ENCODE measurements around the gene FAM240A. TPM values are rescaled to one million over a fixed set of nuclear protein-coding genes. Genes with fewer than 3 reads are reported as not detected.
A peak's percentile ranks its signal among the peaks of the same experiment; 100 is the strongest.

Gene FAM240A
- total and polyA plus RNA-seq, 2 experiments from 2014 or later, result 0.18 TPM; not detected in 1

- H3K4me3 ChIP-seq, result peak overlapping the region; percentile 89
- ATAC-seq, result no peak
- H3K27ac ChIP-seq (ENCODE audit: low read depth), result peak overlapping the region; percentile 99
- Mint-ChIP-seq H3K9me3 (peaks cover 13% of the 10 kb centered on the region; the same call in 2 of the 3 replicates), H3K4me3 (peak overlapping the region; percentile 92), H3K27ac (peak overlapping the region; percentile 100), H3K4me1 (peaks cover 62% of the 10 kb centered on the region), H3K27me3 (ENCODE audit: insufficient read depth, low read depth, poor library complexity) (peaks cover 10% of the 10 kb centered on the region), H3K36me3 (ENCODE audit: low read depth) (peaks cover 40% of the 10 kb centered on the region)
- peaks cover 28% of the 10 kb centered on the region for H3K36me3 ChIP-seq (ENCODE audit: insufficient read depth)
- H2AFZ ChIP-seq, result no peak overlapping the region
- H3K9me2 ChIP-seq (ENCODE audit: insufficient read depth), result no peaks in the 10 kb centered on the region
- peaks cover 40% of the 10 kb centered on the region for H3F3A ChIP-seq (replicated peaks; ENCODE audit: low read depth)
- H3K4me2 ChIP-seq, result peak overlapping the region; percentile 98
- H3K79me2 ChIP-seq (replicated peaks; ENCODE audit: insufficient read depth), result peaks cover 40% of the 10 kb centered on the region
- no peak for DNase-seq (ENCODE audit: low spot score)
- H3K4me1 ChIP-seq (ENCODE audit: insufficient read depth), result peaks cover 40% of the 10 kb centered on the region
- no peaks in the 10 kb centered on the region for H3K27me3 ChIP-seq (ENCODE audit: insufficient read depth)
- peaks cover 16% of the 10 kb centered on the region; the same call in 1 of the 2 replicates for H4K20me1 ChIP-seq (replicated peaks; ENCODE audit: insufficient read depth)
- no peak for TF ChIP-seq CTCF (conservative IDR thresholded peaks at IDR 0.05; ENCODE audit: low read depth in 2 of 2)
- TF ChIP-seq ETS1 (IDR thresholded peaks at IDR 0.05), result no peak
- no peak for TF ChIP-seq ZNF462 (CRISPR knock-in tag; IDR thresholded peaks at IDR 0.05)
- TF ChIP-seq JUNB (IDR thresholded peaks at IDR 0.05; ENCODE audit: unreplicated experiment), result no peak
- TF ChIP-seq POLR2AphosphoS5 (IDR thresholded peaks at IDR 0.05; ENCODE audit: low read depth), result no peak
- no peak for TF ChIP-seq CREB1 (CRISPR knock-in tag; IDR thresholded peaks at IDR 0.05; ENCODE audit: low read depth)
- TF ChIP-seq EZH2 (IDR thresholded peaks at IDR 0.05; ENCODE audit: low read depth, unreplicated experiment), result no peak
- no peak for TF ChIP-seq STAT1 (IDR thresholded peaks at IDR 0.05; ENCODE audit: unreplicated experiment)
- no peak for TF ChIP-seq REST (IDR thresholded peaks at IDR 0.05; ENCODE audit: unreplicated experiment)
- TF ChIP-seq EZH2phosphoT487 (IDR thresholded peaks at IDR 0.05; ENCODE audit: unreplicated experiment), result no peak
- TF ChIP-seq ZNF331 (CRISPR knock-in tag; IDR thresholded peaks at IDR 0.05; ENCODE audit: low read depth), result no peak
- TF ChIP-seq ZNF114 (CRISPR knock-in tag; IDR thresholded peaks at IDR 0.05), result no peak
- no peak for TF ChIP-seq NANOG (IDR thresholded peaks at IDR 0.05; ENCODE audit: borderline replicate concordance)
Observed at GRCh38 chr3:46576386-46576785, 35.9 kb upstream of the FAM240A start.

All from GM23338 (cell line).